Stimulated activated naive B cell treated with anti-CD40 and anti-IgM and Interleukin-4, amounts not matched to agents 10 μg/mL and 1 μg/mL and 100 μg/mL, for 72 hours (primary cell): Measurements from ENCODE around the gene PFN1.
A peak's percentile ranks its signal among the peaks of the same experiment; 100 is the strongest.

Source experiments
- ATAC-seq, 2 donors: fragments of 150-1000 bp; cut with Tn5 transposase; replicated peaks; 2 replicates each; pipeline ENCODE4 v1.10.0; 2021; ENCODE audit warnings: moderate library complexity in 1 of 2
- DNase-seq: peaks from one replicate; pipeline ENCODE4 v3.0.0; 2021
- H3K27ac Mint-ChIP-seq: one replicate; pipeline ENCODE4 v1.8.0; 2022; ENCODE audit warnings: mild to moderate bottlenecking, mixed read lengths
- H3K27me3 Mint-ChIP-seq, 2 donors: one replicate each; pipeline ENCODE4 v1.8.0; 2022; ENCODE audit warnings: mixed read lengths in 2 of 2
- H3K36me3 Mint-ChIP-seq, 2 donors: one replicate each; pipeline ENCODE4 v1.8.0; 2022; ENCODE audit warnings: mixed read lengths in 2 of 2, mild to moderate bottlenecking in 1 of 2
- H3K4me1 Mint-ChIP-seq, 2 donors: one replicate each; pipeline ENCODE4 v1.8.0; 2022; ENCODE audit warnings: mixed read lengths in 2 of 2, mild to moderate bottlenecking in 1 of 2
- H3K4me3 Mint-ChIP-seq, 2 donors: one replicate each; pipeline ENCODE4 v1.8.0; 2022; ENCODE audit warnings: mild to moderate bottlenecking in 2 of 2, mixed read lengths in 2 of 2, moderate library complexity in 1 of 2
- H3K9me3 Mint-ChIP-seq, 2 donors: one replicate each; pipeline ENCODE4 v1.8.0; 2022; ENCODE audit warnings: mixed read lengths in 2 of 2, mild to moderate bottlenecking in 1 of 2

Gene PFN1

GRCh38 chr17:4896332-4897197, 51.8 kb downstream of the PFN1 start:
- Mint-ChIP-seq H3K27me3 (peaks cover 4 to 18% of the 10 kb centered on the region in 2 donors), H3K27ac (no peak overlapping the region), H3K4me1 (peaks cover 25 to 28% of the 10 kb centered on the region in 2 donors), H3K9me3 (peaks cover 0 to 1% of the 10 kb centered on the region in 2 donors), H3K4me3 (no peak overlapping the region), H3K36me3 (peaks cover 59 to 63% of the 10 kb centered on the region in 2 donors)
- DNase-seq (no peak), ATAC-seq (no peak)

- peaks cover 22 to 24% of the 10 kb centered on the region in 2 donors for H3K4me1 Mint-ChIP-seq
- H3K9me3 Mint-ChIP-seq = peaks cover 0 to 1% of the 10 kb centered on the region in 2 donors
- peaks cover 4 to 16% of the 10 kb centered on the region in 2 donors for H3K27me3 Mint-ChIP-seq
- H3K27ac Mint-ChIP-seq = peak overlapping the region; percentile 14
- DNase-seq (no peak), ATAC-seq (no peak)
- H3K36me3 Mint-ChIP-seq = peaks cover 65 to 70% of the 10 kb centered on the region in 2 donors
- no peak overlapping the region for H3K4me3 Mint-ChIP-seq
Observed at GRCh38 chr17:4895657-4896331, 52.5 kb downstream of the PFN1 start.
